HG03103 (cell line): ENCODE data around the gene TOMM6.
"Not testable (repeated sequence)": the region's sequence is repeated elsewhere in the genome, so short reads cannot be mapped to it uniquely, and the experiment has no call there.

Experiments
- ATAC-seq: cut with Tn5 transposase; IDR thresholded peaks from one replicate; pipeline ENCODE4 v1.9.1; 2021; ENCODE audit warnings: low read depth; ENCODE audit not compliant: unreplicated experiment

The TOMM6 gene

DNA sequence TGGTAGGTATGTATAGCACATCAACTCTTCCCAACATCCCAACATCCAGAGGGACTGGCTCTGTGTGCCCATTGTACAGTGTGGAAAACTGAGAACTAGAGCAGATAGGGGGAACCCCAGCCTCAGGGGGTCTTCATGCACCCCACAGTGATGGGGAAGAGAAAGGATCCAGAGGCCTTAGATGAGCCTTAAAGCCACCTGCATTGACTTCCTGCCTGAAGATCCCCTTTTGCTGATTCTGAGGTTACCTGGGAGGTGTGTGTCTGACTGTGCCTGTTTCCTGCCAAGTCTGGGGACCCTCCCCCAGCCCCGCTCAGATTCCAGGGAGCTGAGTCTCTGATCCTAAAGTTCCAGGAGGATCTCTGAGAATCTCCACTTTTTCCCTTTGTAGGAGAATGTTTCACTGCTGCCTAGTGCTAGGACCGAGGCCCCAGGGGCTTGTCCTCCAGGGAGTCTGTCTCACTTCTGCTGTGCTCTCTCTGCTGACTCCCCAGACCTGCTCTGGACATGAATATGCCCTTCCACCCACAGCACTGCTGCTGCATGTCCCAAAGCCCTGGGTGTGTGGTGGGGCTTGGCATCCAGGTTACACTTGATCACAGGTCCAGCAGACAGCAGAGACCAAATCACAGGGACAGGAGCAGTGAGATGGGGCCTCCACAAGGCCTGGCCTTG is 27.5 kb upstream of the TOMM6 start:
- ATAC-seq = no peak

- ATAC-seq = no peak
These were observed 24.0 kb upstream of the TOMM6 start for GRCh38 chr6:41763470-41763869.

DNA sequence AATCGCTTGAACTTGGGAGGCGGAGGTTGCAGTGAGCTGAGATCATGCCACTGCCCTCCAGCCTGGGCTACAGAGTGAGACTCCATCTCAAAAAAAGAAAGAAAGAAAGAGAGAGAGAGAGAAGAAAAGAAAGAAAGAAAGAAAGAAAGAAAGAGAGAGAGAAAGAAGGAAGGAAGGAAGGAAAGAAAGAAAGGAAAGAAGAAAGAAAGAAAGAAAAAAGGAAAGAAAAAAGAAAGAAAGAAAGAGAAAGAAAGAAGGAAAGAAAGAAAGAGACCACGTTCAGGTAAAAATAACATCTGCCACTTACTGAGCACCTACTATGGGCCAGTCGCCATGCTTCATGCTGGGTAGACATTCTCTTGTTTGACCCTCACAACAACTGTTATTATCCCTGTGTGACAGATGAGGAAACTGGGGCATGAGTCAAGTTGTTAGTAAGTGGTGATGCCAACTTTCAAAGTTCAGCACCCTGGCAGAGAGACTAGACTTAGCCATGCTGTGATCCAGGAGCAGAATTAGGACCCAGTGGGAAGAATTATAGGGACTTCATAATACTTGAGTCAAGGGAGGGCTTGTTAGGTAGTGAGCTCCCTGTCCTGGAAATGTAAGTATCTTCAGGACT is 21.3 kb upstream of the TOMM6 start:
- not testable (repeated sequence) for ATAC-seq

DNA sequence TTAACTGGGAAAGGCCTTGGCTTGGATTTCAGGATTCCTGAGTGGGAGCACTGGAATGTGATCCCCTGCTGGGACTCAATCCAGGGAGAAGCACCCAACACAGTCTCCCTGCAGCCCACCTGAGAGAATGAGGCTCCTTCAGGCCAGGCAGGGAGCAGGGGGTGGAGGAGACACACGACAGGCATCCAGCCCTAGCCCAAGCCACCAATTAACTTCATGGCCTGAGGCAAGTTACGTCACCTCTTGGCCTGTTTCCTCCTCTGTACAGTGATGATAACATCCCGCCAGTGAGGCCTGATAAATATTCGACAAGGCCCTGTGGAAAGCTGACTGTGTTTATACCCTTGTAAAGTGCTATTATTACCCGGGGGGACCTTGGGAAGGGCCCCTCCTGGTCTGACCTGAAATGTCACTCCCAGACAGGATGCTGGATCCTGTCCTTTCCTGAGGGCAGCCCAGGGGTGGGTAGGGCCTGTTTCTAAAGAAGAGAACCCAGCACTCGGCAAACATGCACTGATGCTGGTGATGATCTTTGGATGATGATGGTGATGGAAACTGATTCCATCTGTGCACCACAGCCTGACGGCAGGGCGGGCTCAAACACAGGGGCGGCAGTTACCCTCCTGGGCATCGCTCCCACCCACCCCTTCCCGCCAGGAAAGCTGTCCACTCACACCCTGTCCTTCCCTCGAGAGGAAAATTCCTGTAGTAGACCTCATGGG is 20.2 kb upstream of the TOMM6 start:
- no peak for ATAC-seq

DNA sequence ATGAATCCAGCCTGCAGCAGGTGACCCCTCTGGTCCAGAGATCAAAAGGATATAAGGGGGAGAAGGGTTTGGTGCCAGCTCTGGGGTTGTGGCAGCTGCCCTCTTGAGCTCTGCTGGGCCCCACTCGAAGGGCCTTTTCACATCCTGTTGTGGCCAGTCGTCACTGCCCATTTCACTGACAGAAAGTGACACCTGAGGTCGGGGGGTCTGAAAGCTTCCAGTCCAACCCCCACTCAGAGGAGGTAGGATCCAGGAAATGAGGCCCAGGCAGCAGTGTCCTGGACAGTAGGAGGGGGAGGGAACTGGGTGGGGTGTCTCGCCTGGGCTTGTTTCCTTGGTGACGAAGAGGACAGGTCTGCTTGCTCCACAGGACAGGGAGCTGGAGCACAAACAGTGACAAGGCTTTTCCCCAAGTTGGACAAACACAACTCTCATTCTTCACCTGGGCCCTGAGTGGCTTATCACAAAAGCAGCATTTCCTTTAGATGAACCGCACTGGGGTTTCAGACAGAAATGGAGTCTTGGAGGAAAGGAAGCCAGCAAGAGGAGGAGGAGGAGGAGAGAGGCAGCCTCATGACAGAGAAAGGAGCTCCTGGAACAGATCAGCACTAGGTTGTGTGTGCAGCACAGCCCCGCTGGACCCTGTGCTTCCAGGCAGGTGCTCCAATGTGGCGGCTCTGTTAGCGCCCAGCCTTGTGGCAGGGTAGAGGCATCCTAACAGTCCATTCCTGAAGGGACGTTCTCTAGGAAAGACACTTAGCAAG is 18.8 kb upstream of the TOMM6 start:
- ATAC-seq = no peak

GRCh38 chr6:41769376-41769775 is 18.1 kb upstream of the TOMM6 start:
- ATAC-seq = no peak

GRCh38 chr6:41770381-41771057 is 17.0 kb upstream of the TOMM6 start:
- ATAC-seq = no peak

DNA sequence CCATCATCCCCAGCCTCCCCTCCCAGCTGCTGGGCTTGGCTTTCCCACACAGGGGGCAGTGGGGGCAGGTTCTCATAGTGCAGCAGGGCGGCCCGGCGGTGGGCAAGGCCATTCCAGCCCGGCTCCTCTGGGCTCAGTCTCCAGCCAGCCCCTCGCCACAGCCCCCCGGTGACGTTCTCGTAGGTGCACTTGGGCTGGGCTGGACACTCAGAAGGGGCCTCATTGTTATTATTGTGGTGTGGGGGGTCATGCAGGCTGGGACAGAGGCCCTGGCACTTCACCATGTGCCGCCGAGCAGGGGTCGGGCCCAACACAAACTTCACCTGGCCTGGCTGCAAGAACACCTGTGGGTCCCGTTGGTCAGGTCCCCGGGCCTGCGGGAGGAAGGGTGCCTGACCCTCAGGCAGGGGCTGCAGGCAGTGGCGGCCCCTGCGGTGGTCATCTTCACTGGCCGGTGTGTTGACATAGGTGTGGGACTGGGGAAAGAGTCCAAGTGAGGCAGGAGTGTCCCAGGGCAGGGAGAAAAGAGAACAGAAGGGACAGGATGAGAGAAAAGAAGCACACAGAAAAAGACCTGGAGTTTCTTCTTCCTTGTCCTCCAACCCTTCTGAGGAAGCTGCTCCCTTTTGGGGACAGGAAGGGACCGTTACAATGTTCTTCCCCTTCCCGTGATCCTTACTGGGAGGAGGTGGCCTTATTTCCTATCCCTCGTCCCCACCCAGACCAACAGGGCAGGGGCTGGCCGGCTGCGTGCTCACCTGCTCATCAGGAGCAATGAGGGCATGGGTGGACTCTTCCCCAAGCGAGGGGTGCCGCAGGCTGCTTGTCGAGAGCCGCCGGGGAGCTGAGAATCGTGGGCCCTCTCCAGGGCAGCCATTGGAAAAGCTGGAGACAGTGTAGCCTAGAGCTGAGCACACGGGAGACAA is 16.2 kb upstream of the TOMM6 start:
- ATAC-seq = no peak

DNA sequence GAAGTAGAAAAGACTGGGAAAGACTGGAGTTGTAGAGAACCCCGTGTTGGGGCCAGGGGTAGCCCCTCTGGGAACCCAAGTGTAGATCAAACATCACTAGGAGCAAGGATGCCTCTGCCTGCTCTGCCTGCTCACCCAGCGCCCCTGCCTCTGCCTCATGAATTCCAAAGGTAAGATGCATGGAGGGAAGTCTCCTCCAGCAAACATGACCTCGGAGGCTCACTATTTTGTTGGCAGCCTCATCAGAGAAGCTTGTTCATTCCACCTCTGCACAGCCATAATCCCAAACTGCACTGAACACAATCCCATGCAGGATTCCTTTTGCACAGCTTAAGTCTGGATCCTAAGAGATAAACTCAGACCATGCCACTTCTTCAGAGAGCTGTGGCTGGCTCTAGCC is 12.7 kb upstream of the TOMM6 start:
- no peak for ATAC-seq

GRCh38 chr6:41775293-41775882 is 12.1 kb upstream of the TOMM6 start:
- no peak for ATAC-seq

- ATAC-seq = no peak
These were observed 9.8 kb upstream of the TOMM6 start for GRCh38 chr6:41777551-41778285.

DNA sequence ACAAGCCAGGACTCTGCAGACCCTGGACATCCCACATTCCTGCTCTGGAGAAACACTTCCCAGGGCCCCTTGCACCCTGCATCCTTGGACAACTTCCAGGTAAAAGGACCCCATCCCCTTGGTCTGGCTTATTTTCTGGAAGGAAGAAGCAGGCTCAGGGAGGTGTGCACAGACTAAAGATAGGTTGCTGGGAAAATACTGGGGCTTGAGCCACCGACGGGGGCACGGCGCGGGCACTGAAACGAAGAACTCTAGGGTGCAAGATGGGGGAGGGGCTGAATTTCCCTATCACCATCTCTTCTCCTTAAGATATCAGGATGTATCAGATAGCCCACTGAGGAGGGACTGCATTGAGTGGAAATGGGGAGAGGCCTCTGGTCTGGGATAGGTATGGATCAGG is 8.6 kb upstream of the TOMM6 start:
- ATAC-seq = no peak

- ATAC-seq = no peak
These were observed 8.2 kb upstream of the TOMM6 start for GRCh38 chr6:41779336-41779735.

GRCh38 chr6:41779788-41780550 is 7.5 kb upstream of the TOMM6 start, which contains the start of gene FRS3:
FRS3 (minus strand) TSS chr6:41779900; CDS start chr6:41776987, 2,913 bp downstream.
- ATAC-seq = peak; percentile 75

- peak; percentile 8 for ATAC-seq
These were observed 6.7 kb upstream of the TOMM6 start, which contains the start of gene PRICKLE4 for GRCh38 chr6:41780551-41781365. PRICKLE4 (plus strand) TSS chr6:41780782; CDS start chr6:41783474, 2,692 bp downstream.

- no peak for ATAC-seq
These were observed 6.1 kb upstream of the TOMM6 start for GRCh38 chr6:41781366-41781730.
